ENCODE results near the gene TNFSF15. TPM values are rescaled to one million over a fixed set of nuclear protein-coding genes. Genes with fewer than 3 reads are reported as not detected.

TNFSF15 gene
- total RNA-seq, 4 donors from 2014 or later = 0.16 to 1.4 (median 0.40) TPM

- no peaks in the 10 kb centered on the region for H3K4me1 ChIP-seq
- no peaks in the 10 kb centered on the region for H3K27me3 ChIP-seq
- 93% methylated on average over 1 of the region's 1 CpG for WGBS
- H3K27ac ChIP-seq = no peak overlapping the region
- TF ChIP-seq POLR2AphosphoS5 (IDR thresholded peaks at IDR 0.05) (no peak), POLR2A (IDR thresholded peaks at IDR 0.05) (no peak), EP300 (IDR thresholded peaks at IDR 0.05) (no peak), CTCF (IDR thresholded peaks at IDR 0.05) (no peak)
- no peak for DNase-seq (ENCODE audit: low spot score in 2 of 2)
- no peaks in the 10 kb centered on the region for H3K9me3 ChIP-seq
- H3K4me3 ChIP-seq = no peak overlapping the region
- H3K36me3 ChIP-seq = no peaks in the 10 kb centered on the region
Observed at GRCh38 chr9:114823441-114823840, 17.6 kb upstream of the TNFSF15 start.

GRCh38 chr9:114822708-114823107, 16.9 kb upstream of the TNFSF15 start:
- Histone ChIP-seq H3K27ac (no peak overlapping the region), H3K27me3 (no peaks in the 10 kb centered on the region), H3K4me1 (no peaks in the 10 kb centered on the region), H3K36me3 (no peaks in the 10 kb centered on the region), H3K4me3 (no peak overlapping the region), H3K9me3 (no peaks in the 10 kb centered on the region)
- no peak for TF ChIP-seq POLR2AphosphoS5 (IDR thresholded peaks at IDR 0.05)
- no peak for DNase-seq (ENCODE audit: low spot score in 2 of 2)
- 52% methylated on average over 2 of the region's 2 CpGs for WGBS

GRCh38 chr9:114820776-114821501, 15.1 kb upstream of the TNFSF15 start:
- no peak for DNase-seq (ENCODE audit: low spot score in 2 of 2)
- Histone ChIP-seq H3K27ac (no peak overlapping the region), H3K27me3 (no peaks in the 10 kb centered on the region), H3K9me3 (no peaks in the 10 kb centered on the region), H3K36me3 (no peaks in the 10 kb centered on the region), H3K4me3 (no peak overlapping the region), H3K4me1 (no peaks in the 10 kb centered on the region)
- 91% methylated on average over 8 of the region's 8 CpGs for WGBS
- TF ChIP-seq POLR2A (IDR thresholded peaks at IDR 0.05) (no peak), CTCF (IDR thresholded peaks at IDR 0.05) (no peak), POLR2AphosphoS5 (IDR thresholded peaks at IDR 0.05) (no peak), EP300 (IDR thresholded peaks at IDR 0.05) (no peak)

- no peak for DNase-seq (ENCODE audit: low spot score in 2 of 2)
- H3K4me1 ChIP-seq = no peaks in the 10 kb centered on the region
- H3K27me3 ChIP-seq = no peaks in the 10 kb centered on the region
- no peak for TF ChIP-seq POLR2A (IDR thresholded peaks at IDR 0.05)
- TF ChIP-seq CTCF (IDR thresholded peaks at IDR 0.05) = no peak
- no peak for TF ChIP-seq EP300 (IDR thresholded peaks at IDR 0.05)
- TF ChIP-seq POLR2AphosphoS5 (IDR thresholded peaks at IDR 0.05) = no peak
- no peaks in the 10 kb centered on the region for H3K36me3 ChIP-seq
- no peaks in the 10 kb centered on the region for H3K9me3 ChIP-seq
- H3K4me3 ChIP-seq = no peak overlapping the region
- 91% methylated on average over 1 of the region's 1 CpG for whole genome bisulfite sequencing
- no peak overlapping the region for H3K27ac ChIP-seq
Observed at GRCh38 chr9:114818178-114818577, 12.3 kb upstream of the TNFSF15 start.

- H3K27ac ChIP-seq = no peak overlapping the region
- no peaks in the 10 kb centered on the region for H3K27me3 ChIP-seq
- no peak overlapping the region for H3K4me3 ChIP-seq
- WGBS = 89% methylated on average over 5 of the region's 5 CpGs
- no peak for TF ChIP-seq CTCF (IDR thresholded peaks at IDR 0.05)
- TF ChIP-seq POLR2AphosphoS5 (IDR thresholded peaks at IDR 0.05) = no peak
- TF ChIP-seq POLR2A (IDR thresholded peaks at IDR 0.05) = no peak
- no peak for TF ChIP-seq EP300 (IDR thresholded peaks at IDR 0.05)
- no peaks in the 10 kb centered on the region for H3K36me3 ChIP-seq
- H3K4me1 ChIP-seq = no peaks in the 10 kb centered on the region
- no peak for DNase-seq (ENCODE audit: low spot score in 2 of 2)
- H3K9me3 ChIP-seq = no peaks in the 10 kb centered on the region
Observed at GRCh38 chr9:114813717-114814418, 8.0 kb upstream of the TNFSF15 start.
